Loucy (cell line): ENCODE results near the gene NEO1.

Experiments
- H2AFZ ChIP-seq: fragments of 200-600 bp; sonication (generic); 2 replicates; pipeline ENCODE4 v1.6.0; 2016; ENCODE audit warnings: antibody characterized with exemption, mild to moderate bottlenecking, low read length, moderate library complexity
- H3F3A ChIP-seq: fragments of 200-600 bp; 2 replicates; pipeline ENCODE4 v1.6.0; 2016; ENCODE audit warnings: antibody characterized with exemption, low read depth, mild to moderate bottlenecking
- H3K27me3 ChIP-seq: fragments of 200-600 bp; sonication (generic); 2 replicates; pipeline ENCODE4 v1.6.1; 2014; ENCODE audit warnings: low read length, mild to moderate bottlenecking; ENCODE audit not compliant: insufficient read depth, poor library complexity, severe bottlenecking
- H3K36me3 ChIP-seq: fragments of 200-600 bp; sonication (generic); 2 replicates; pipeline ENCODE4 v1.6.1; 2016; ENCODE audit warnings: low read length; ENCODE audit not compliant: insufficient read depth
- H3K4me1 ChIP-seq: fragments of 200-600 bp; sonication (generic); 2 replicates; pipeline ENCODE4 v1.5.1; 2014; ENCODE audit warnings: low read length, mild to moderate bottlenecking; ENCODE audit not compliant: insufficient read depth, poor library complexity, severe bottlenecking
- H3K4me2 ChIP-seq: fragments of 200-600 bp; sonication (generic); 2 replicates; pipeline ENCODE4 v1.6.0; 2014; ENCODE audit warnings: antibody characterized with exemption, low read length, low read depth, mild to moderate bottlenecking; ENCODE audit not compliant: poor library complexity, severe bottlenecking
- H3K4me3 ChIP-seq: fragments of 200-600 bp; sonication (generic); 2 replicates; pipeline ENCODE4 v1.5.1; 2014; ENCODE audit warnings: low read length, mild to moderate bottlenecking, mixed read lengths; ENCODE audit not compliant: poor library complexity, severe bottlenecking
- H3K79me2 ChIP-seq: fragments of 200-600 bp; sonication (generic); 2 replicates; pipeline ENCODE4 v1.6.1; 2014; ENCODE audit warnings: low read length; ENCODE audit not compliant: insufficient read depth
- H3K9ac ChIP-seq: fragments of 200-600 bp; sonication (generic); 2 replicates; pipeline ENCODE4 v1.6.0; 2014; ENCODE audit warnings: mild to moderate bottlenecking, low read depth, low read length, moderate library complexity; ENCODE audit not compliant: poor library complexity, severe bottlenecking
- H3K9me2 ChIP-seq: fragments of 200-600 bp; sonication (generic); replicated peaks from 2 replicates; pipeline ENCODE4 v1.6.1; 2016; ENCODE audit warnings: low read depth, low read length, mixed read lengths
- H3K9me3 ChIP-seq: fragments of 200-600 bp; sonication (generic); 2 replicates; pipeline ENCODE4 v1.6.1; 2014; ENCODE audit warnings: mild to moderate bottlenecking, antibody characterized with exemption, low read length, low read depth; ENCODE audit not compliant: insufficient read depth
- H4K20me1 ChIP-seq: fragments of 200-600 bp; sonication (generic); 2 replicates; pipeline ENCODE4 v1.6.0; 2014; ENCODE audit warnings: antibody characterized with exemption, low read length, mild to moderate bottlenecking; ENCODE audit not compliant: insufficient read depth, poor library complexity, severe bottlenecking
- EZH2phosphoT487 ChIP-seq: fragments of 200-600 bp; IDR thresholded peaks from 2 replicates; pipeline ENCODE4 v1.6.1; 2018; ENCODE audit warnings: antibody characterized with exemption, mild to moderate bottlenecking, moderate library complexity, borderline replicate concordance
- TF ChIP-seq, protein P1 (sequence below): fragments of 200-600 bp; sonication (generic); conservative IDR thresholded peaks from 2 replicates; pipeline ENCODE4 v1.5.1; 2014; ENCODE audit warnings: mild to moderate bottlenecking, antibody characterized with exemption, low read length

Gene NEO1

DNA sequence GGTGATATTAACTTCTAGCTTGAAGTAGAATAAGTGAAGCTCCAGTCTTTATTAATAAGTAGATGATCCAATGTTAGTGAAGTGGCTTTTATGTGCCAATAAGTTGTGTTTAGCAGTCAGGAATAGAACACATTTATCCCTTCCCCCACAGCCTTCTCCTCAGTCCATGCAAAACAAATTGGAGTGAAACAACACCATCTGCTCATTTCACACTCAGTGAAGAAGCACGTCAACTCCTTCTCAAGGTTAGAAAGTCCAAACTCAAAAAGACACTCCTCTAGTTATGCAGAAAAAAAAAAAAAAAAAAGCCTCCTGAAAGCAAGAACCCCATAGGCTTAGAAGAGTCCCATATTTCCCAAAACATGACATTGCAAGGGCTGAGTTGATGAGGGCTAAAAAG lies 18.0 kb upstream of the NEO1 start:
- Histone ChIP-seq H3K9me2 (no peaks in the 10 kb centered on the region), H3K36me3 (no peaks in the 10 kb centered on the region), H3K4me3 (no peak overlapping the region), H3K4me2 (no peak overlapping the region), H3K27me3 (no peaks in the 10 kb centered on the region), H3K79me2 (no peaks in the 10 kb centered on the region), H3F3A (no peaks in the 10 kb centered on the region), H4K20me1 (no peaks in the 10 kb centered on the region), H3K9ac (no peak overlapping the region), H3K4me1 (no peaks in the 10 kb centered on the region), H2AFZ (no peak overlapping the region), H3K9me3 (no peaks in the 10 kb centered on the region)
- TF ChIP-seq, protein P1, sequence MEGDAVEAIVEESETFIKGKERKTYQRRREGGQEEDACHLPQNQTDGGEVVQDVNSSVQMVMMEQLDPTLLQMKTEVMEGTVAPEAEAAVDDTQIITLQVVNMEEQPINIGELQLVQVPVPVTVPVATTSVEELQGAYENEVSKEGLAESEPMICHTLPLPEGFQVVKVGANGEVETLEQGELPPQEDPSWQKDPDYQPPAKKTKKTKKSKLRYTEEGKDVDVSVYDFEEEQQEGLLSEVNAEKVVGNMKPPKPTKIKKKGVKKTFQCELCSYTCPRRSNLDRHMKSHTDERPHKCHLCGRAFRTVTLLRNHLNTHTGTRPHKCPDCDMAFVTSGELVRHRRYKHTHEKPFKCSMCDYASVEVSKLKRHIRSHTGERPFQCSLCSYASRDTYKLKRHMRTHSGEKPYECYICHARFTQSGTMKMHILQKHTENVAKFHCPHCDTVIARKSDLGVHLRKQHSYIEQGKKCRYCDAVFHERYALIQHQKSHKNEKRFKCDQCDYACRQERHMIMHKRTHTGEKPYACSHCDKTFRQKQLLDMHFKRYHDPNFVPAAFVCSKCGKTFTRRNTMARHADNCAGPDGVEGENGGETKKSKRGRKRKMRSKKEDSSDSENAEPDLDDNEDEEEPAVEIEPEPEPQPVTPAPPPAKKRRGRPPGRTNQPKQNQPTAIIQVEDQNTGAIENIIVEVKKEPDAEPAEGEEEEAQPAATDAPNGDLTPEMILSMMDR, result no peak
- no peak for TF ChIP-seq EZH2phosphoT487

DNA sequence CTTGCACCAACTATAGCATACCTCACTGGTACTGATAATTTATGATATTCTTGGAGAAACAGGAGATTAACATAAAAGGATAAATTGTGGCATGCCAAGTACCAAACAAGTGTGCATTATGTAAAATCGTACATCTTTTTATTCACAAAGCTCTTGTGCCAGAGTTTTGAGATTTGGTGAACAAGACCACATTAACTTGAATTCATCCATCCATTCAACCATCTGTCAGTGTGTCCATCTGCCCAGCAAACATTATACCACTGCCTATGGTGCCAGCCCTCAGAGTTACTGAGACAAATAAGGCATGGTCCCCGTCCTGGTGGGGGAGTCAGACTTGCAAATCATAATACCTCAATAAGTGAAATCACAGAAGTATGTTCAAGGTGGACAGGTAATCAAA lies 17.0 kb upstream of the NEO1 start:
- Histone ChIP-seq H3K9ac (no peak overlapping the region), H3K79me2 (no peaks in the 10 kb centered on the region), H3K36me3 (no peaks in the 10 kb centered on the region), H3K27me3 (no peaks in the 10 kb centered on the region), H3K9me3 (no peaks in the 10 kb centered on the region), H3K4me1 (no peaks in the 10 kb centered on the region), H4K20me1 (no peaks in the 10 kb centered on the region), H3K4me2 (no peak overlapping the region), H3F3A (no peaks in the 10 kb centered on the region), H3K9me2 (no peaks in the 10 kb centered on the region), H2AFZ (no peak overlapping the region), H3K4me3 (no peak overlapping the region)
- TF ChIP-seq, protein P1, result no peak
- no peak for TF ChIP-seq EZH2phosphoT487

DNA sequence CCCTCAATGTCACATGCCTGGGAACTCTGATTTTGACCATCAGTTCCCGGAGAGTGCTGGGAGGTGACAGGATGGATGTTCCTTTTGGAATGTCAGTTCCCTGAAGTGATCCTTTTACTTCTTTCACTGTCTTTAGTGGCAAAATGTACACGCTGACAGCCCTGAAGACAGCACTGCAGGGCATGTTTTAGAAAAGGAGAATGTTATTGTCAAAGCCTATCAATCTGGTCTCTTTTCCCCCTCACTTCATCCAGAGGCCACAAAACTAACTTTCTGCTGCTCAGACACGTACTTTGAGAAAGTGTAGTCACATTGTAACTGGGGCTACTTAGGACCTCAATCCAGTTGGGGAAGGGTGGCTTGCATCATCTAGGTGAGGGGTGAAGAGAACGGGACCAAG lies 14.0 kb upstream of the NEO1 start:
- Histone ChIP-seq H3K9me2 (no peaks in the 10 kb centered on the region), H3K9ac (no peak overlapping the region), H3K4me2 (no peak overlapping the region), H3K4me1 (no peaks in the 10 kb centered on the region), H2AFZ (no peak overlapping the region), H3K27me3 (no peaks in the 10 kb centered on the region), H4K20me1 (no peaks in the 10 kb centered on the region), H3F3A (no peaks in the 10 kb centered on the region), H3K36me3 (no peaks in the 10 kb centered on the region), H3K9me3 (no peaks in the 10 kb centered on the region), H3K4me3 (no peak overlapping the region), H3K79me2 (no peaks in the 10 kb centered on the region)
- TF ChIP-seq EZH2phosphoT487, result no peak
- TF ChIP-seq, protein P1, result no peak
